SK-N-SH treated with all-trans-retinoic acid at 6 μM for 48 hours (cell line): Measurements from ENCODE around the gene ACAD10.

Experiments
- ESRRG ChIP-seq: fragments of 250-450 bp; sonication (Bioruptor Pico); IDR thresholded peaks from 2 replicates; pipeline ENCODE4 v1.6.1; 2021; ENCODE audit warnings: mild to moderate bottlenecking
- ISL1 ChIP-seq: fragments of 250-450 bp; sonication (Bioruptor Pico); IDR thresholded peaks from 2 replicates; pipeline ENCODE4 v2.1.2; 2022; ENCODE audit warnings: mild to moderate bottlenecking, moderate library complexity
- PATZ1 ChIP-seq: fragments of 250-450 bp; sonication (Bioruptor Pico); IDR thresholded peaks from 2 replicates; pipeline ENCODE4 v1.8.0; 2020; ENCODE audit warnings: mild to moderate bottlenecking, moderate library complexity, borderline replicate concordance
- ZFP3 ChIP-seq: fragments of 250-450 bp; sonication (Bioruptor Pico); IDR thresholded peaks from 2 replicates; pipeline ENCODE4 v1.5.0; 2020; ENCODE audit warnings: mild to moderate bottlenecking, moderate library complexity
- ZNF565 ChIP-seq: fragments of 450-650 bp; formaldehyde crosslinking; conservative IDR thresholded peaks from 2 replicates; pipeline ENCODE4 v1.5.0; 2020; ENCODE audit warnings: low read depth, mild to moderate bottlenecking, moderate library complexity
- TF ChIP-seq, protein P1 (sequence below): fragments of 250-450 bp; sonication (Bioruptor Pico); IDR thresholded peaks from 2 replicates; pipeline ENCODE4 v1.5.0; 2020; ENCODE audit warnings: mild to moderate bottlenecking, moderate library complexity
- TF ChIP-seq, protein P2 (sequence below): fragments of 250-450 bp; sonication (Bioruptor Pico); IDR thresholded peaks from 2 replicates; pipeline ENCODE4 v1.5.1; 2021; ENCODE audit warnings: mild to moderate bottlenecking, moderate library complexity

DNA sequence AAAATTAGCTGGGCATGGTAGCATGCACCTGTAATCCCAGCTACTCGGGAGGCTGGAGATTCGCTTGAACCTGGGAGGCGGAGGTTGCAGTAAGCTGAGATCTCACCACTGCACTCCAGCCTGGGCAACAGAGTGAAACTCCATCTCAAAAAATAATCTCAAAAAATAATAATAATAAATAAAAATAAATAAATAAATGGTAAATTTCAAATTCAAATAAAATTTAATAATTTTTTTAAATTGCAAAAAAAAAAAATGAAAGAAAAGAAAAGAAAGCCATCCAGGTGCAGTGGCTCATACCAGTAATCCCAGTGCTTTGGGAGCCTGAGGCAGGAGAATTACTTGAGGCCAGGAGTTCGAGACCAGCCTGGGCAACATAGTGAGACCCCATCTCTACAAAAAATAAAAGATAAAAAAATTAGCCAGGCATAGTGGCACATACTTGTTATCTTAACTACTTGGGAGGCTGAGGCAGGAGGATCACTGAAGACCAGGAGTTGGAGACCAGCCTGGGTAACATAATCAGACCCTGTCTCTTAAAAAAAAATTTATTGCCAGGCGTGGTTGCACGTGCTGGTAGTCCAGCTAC lies 117.3 kb downstream of the ACAD10 start:
- TF ChIP-seq PATZ1 (CRISPR knock-in tag): no peak
- no peak for TF ChIP-seq ESRRG (CRISPR knock-in tag)
- TF ChIP-seq, protein P1, sequence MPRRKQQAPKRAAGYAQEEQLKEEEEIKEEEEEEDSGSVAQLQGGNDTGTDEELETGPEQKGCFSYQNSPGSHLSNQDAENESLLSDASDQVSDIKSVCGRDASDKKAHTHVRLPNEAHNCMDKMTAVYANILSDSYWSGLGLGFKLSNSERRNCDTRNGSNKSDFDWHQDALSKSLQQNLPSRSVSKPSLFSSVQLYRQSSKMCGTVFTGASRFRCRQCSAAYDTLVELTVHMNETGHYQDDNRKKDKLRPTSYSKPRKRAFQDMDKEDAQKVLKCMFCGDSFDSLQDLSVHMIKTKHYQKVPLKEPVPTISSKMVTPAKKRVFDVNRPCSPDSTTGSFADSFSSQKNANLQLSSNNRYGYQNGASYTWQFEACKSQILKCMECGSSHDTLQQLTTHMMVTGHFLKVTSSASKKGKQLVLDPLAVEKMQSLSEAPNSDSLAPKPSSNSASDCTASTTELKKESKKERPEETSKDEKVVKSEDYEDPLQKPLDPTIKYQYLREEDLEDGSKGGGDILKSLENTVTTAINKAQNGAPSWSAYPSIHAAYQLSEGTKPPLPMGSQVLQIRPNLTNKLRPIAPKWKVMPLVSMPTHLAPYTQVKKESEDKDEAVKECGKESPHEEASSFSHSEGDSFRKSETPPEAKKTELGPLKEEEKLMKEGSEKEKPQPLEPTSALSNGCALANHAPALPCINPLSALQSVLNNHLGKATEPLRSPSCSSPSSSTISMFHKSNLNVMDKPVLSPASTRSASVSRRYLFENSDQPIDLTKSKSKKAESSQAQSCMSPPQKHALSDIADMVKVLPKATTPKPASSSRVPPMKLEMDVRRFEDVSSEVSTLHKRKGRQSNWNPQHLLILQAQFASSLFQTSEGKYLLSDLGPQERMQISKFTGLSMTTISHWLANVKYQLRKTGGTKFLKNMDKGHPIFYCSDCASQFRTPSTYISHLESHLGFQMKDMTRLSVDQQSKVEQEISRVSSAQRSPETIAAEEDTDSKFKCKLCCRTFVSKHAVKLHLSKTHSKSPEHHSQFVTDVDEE (CRISPR knock-in tag): no peak
- no peak for TF ChIP-seq ZNF565 (CRISPR knock-in tag)
- TF ChIP-seq ZFP3 (CRISPR knock-in tag): no peak
- TF ChIP-seq, protein P2, sequence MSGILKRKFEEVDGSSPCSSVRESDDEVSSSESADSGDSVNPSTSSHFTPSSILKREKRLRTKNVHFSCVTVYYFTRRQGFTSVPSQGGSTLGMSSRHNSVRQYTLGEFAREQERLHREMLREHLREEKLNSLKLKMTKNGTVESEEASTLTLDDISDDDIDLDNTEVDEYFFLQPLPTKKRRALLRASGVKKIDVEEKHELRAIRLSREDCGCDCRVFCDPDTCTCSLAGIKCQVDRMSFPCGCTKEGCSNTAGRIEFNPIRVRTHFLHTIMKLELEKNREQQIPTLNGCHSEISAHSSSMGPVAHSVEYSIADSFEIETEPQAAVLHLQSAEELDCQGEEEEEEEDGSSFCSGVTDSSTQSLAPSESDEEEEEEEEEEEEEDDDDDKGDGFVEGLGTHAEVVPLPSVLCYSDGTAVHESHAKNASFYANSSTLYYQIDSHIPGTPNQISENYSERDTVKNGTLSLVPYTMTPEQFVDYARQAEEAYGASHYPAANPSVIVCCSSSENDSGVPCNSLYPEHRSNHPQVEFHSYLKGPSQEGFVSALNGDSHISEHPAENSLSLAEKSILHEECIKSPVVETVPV (CRISPR knock-in tag): no peak
- TF ChIP-seq ISL1 (CRISPR knock-in tag): no peak
